CD4-positive, alpha-beta T cell treated with Interferon alpha-2 for 1 hour (primary cell): ENCODE data around the gene SDCCAG8.
"Not testable (repeated sequence)": the region's sequence is repeated elsewhere in the genome, so short reads cannot be mapped to it uniquely, and the experiment has no call there.

Source experiments
- DNase-seq, 2 donors: peaks; one replicate each; pipeline ENCODE4 v3.0.0-alpha.2; 2020 to 2022

SDCCAG8 gene

DNA sequence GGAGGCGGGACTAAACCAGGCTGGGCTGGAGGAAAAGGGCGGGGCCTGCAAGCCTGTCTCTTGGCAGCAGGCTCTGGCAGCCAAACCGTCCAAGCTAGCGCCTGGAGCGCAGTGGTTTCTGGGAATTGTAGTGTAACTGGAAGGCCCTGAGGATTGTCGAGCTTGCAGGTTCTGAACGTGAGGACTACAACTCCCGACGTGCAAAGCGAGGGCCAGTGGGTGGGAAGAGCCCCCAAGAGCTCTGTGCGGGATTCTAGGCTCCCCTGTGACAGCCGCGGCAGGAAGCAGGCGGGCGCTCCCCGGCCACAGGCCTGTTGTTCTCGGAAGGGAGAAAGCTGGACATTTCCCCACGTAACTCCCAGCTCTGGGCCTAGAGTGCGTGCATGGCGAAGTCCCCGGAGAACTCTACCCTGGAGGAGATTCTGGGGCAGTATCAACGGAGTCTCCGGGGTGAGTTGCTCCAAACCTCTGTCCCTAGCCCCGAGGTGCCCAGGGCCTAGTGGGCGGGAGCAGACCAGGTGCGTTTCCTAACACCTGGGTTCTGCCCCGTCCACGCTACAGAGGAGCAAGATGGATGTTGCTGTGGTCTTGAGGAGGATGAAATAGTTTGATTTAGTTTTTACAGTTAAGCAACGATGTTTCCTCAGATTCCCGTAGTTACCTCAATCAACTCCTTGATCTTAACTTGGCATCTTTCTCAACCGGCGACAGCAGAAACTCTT, at the start of gene SDCCAG8:
Gene SDCCAG8 (plus strand): TSS at position 251 of the 722 bp plus-strand sequence. CDS start 133 bp downstream, at position 384.
- DNase-seq, result peak; percentile 97

- DNase-seq, result not testable (repeated sequence)
Observed at GRCh38 chr1:243211984-243212383, 43.9 kb upstream of the SDCCAG8 start.

GRCh38 chr1:243213045-243213787, 42.6 kb upstream of the SDCCAG8 start:
- no peak for DNase-seq

DNA sequence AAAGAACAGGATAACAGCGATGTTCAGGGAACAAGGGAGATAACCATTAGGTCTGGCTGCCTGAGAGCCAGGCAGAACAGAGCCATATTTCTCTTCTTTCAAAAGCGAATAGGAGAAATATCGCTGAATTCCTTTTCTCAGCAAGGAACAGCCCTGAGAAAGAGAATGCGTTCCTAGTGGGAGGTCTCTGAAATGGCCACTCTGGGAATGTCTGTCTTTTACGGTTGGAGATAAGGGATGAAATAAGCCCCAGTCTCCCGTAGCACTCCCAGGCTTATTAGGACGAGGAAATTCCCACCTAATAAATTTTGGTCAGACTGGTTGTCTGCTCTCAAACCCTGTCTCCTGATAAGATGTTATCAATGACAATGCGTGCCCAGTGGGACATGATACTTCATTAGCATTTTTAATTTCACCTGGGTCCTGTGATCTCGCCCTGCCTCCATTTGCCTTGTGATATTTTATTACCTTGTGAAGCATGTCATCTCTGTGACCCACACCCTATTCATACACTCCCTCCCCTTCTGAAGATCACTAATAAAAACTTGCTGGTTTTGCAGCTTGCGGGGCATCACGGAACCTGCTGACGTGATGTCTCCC, 40.5 kb upstream of the SDCCAG8 start:
- not testable (repeated sequence) for DNase-seq

- DNase-seq, result no peak
Observed at GRCh38 chr1:243216741-243217140, 39.1 kb upstream of the SDCCAG8 start.

GRCh38 chr1:243217349-243217748, 38.5 kb upstream of the SDCCAG8 start:
- no peak for DNase-seq

GRCh38 chr1:243218059-243218458, 37.8 kb upstream of the SDCCAG8 start:
- DNase-seq, result no peak

DNA sequence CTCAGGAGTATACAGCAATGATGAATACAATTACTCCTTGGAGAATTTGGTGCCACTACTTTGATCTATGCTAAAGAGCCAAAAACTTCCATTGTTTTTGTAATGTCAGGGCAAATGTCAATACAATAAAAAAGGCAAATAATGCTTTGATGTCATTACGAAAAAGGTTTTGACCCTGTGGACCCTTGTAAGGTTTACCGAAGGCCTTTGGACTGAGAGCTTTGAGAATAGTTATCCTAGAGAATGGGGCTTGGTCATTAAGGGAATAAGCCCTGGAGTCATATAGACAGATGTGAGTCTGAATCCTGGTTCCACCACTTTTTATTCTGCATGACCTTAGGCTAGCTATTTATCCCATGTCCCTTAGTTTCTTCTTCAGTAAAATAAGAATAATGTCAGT, 28.2 kb upstream of the SDCCAG8 start:
- DNase-seq, result no peak

DNA sequence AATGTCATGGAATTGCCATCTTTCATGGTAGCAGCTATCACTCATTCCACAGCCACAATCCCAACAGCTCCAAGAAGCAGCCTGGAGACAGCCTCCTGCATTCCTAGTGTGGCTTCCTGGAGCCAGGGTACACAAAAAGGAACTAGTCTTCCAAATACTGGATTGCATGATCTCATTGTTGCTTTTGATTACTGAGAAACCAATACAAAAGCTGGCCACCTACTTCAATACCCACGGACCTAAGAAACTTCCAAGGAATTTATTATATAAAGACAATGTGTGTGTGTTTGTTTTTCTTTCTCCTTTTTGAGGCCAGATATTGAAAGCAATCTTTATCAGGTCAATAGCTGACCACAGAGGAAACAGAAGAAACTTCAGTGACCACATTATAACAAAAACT, 26.3 kb upstream of the SDCCAG8 start:
- no peak for DNase-seq

- no peak for DNase-seq
Observed at GRCh38 chr1:243230914-243231313, 24.9 kb upstream of the SDCCAG8 start.

DNA sequence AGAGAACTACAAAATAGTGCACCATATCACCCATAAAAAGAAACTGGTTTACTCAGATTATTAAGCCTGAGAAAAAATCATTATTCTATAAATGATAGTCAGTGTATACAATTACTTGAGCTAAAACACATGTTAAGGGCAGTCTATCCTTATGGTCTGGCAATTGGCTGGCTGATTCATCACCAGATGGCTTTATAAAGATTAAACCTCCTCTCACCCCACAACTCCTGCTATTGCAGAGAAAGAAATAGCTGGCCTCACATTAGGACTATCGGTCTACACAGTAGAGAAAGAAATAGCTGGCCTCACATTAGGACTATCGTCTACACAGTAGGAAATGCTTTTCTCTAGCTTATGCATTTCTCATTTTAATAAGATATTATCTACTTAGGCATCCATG, 21.9 kb upstream of the SDCCAG8 start:
- no peak for DNase-seq

DNA sequence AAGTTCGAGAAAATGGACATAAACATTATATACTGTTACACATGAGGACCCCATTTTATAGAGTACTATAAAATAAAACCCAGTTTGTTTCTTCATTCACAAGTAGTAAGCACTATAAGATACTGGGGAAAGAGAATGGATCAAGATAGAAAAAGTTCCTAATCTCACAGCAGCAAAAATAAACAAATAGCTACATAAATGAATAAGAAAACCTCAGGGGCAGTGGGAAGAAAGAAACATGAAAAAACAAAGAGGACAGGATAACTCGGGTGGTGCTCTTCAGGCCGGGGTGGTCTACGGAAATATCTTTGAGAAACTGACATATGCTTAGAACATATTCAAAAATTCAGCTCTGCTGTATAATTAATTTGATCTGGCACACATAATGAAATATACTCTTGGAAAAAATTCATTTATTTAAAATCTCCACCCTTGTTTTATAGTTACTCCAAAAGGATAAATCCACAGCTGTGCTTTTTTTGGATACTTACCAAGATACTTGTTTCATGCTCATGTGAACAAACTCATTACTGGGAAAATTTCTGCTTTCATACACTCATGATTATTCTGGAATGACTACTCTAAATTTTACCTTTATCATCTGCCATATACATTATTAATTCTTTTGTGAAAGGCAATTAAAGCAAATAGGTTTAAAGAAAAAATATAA, 20.7 kb upstream of the SDCCAG8 start:
- DNase-seq, result no peak

DNA sequence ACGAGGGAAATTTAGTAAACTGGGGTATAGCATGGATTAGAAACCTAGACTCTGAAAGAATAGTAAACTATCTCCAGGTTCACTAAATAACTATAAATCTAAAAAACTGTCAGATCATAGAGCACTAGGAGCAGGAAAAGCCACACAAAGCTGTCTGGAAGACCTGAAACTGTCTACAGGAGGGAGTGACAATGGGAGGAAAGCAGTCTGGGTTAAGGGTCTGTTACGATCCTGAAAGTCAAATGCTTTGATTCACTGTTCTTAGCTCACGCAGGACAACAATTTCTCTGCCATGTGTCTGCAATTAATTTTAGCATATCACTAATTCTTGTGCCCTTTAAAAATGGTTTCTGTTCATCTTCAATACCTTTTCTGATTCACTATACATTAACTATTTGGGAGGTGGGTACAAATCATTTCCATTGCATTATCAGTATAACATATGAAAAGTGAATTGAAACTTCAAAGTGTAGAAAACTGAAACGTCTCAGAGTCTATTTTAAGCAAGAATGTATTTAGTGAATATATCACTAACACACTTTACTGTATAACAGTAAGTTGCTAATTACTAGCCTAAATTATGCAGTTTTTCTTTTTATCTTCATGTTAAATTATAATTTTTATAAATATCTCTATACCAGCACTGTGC, 19.1 kb upstream of the SDCCAG8 start:
- DNase-seq, result no peak

DNA sequence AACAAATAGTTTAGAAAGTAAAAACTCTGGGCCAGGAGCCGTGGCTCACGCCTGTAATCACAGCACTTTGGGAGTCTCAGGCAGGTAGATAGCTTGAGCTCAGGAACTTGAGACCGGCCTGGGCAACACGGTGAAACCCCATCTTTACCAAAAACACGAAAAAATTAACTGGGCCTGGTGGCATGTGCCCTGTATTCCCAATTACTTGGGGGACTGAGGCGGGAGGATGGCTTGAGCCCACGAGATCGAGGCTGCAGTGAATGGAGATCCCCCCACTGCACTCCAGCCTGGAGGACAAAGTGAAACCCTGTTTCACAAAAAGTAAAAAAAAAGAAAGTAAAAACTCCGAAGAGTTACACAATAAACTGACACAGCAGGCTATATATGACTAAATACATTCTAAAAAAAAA, 11.4 kb upstream of the SDCCAG8 start:
- no peak for DNase-seq

- no peak for DNase-seq
Observed at GRCh38 chr1:243246916-243247315, 8.9 kb upstream of the SDCCAG8 start.

DNA sequence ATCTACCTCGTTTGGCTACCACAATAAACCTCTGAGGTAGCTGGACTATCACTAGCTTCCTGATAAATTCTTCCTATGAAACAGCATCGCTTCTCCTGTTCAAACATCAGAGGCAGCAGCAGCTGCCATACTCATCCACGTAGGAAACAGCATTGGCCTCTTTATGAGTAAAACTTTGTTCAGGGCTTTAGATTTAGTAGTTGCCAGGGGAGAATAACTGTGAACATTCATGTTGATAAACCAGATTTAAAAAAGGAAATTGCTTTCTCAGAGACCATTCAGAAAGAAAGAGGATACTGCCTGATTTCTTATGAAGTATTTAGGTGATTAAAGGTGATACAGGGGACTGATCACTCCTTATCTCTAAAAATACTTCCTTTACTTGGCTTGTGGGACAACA, 7.9 kb upstream of the SDCCAG8 start:
- no peak for DNase-seq

- DNase-seq, result no peak
Observed at GRCh38 chr1:243249214-243249613, 6.6 kb upstream of the SDCCAG8 start.

- DNase-seq, result no peak
Observed at GRCh38 chr1:243250102-243250501, 5.7 kb upstream of the SDCCAG8 start.

DNA sequence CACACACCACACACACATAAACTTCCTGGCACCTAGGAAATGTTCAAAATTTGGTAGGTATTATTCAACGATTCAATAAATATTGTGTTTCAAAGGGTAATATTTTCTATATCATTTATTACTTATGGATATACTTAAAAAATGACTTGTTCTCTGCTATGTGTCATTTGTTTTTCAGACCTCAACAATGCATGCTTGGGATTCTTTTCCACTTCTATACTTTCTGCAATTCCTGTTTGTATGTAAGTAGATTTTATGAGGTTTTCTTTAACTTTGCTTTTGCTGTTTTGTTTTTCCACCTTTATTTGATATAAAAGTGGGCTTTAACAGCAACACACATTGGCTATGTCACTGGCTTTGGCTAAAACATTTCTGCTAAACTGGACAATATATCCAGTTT, 4.3 kb upstream of the SDCCAG8 start:
- no peak for DNase-seq

- DNase-seq, result no peak
Observed at GRCh38 chr1:243253211-243253925, 2.5 kb upstream of the SDCCAG8 start.

GRCh38 chr1:243253926-243254232, 2.0 kb upstream of the SDCCAG8 start:
- no peak for DNase-seq

DNA sequence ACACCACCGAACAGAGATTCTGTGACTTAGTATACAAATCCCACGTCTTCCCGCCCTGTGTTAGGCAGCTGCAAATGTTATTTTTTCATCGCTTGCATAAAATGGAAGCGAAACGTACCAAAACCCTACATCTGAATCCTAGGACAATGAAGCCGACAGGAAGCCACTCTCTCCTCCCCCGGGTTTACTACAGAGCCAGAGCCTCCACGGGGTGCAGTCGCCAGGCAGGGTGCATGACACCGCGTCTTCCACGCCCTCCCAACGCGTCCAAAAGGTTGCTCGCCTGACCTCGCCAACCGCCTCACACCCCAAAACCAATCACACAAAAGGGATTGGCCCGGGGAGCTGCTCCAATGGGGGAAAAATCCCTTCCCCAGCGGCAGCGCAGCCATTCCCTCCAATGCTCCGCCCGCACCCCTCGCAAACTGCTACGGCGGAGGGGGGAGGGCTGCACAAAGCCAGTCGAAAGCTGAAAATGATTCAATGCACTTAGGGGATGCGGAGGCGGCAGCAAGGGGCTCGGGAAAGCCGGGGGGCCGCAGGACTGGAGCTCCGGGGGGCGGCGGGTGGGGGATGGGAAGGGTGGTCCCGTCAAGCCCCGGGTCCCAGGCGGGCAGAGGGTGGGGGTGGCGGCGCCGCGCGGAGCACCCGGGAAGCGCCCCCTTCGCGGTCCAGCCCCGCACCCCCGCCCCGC, 1.5 kb upstream of the SDCCAG8 start:
- DNase-seq, result peak; percentile 51 to 57
